ENCODE data around the gene ZBED6. TPM values are rescaled to one million over a fixed set of nuclear protein-coding genes. Genes with fewer than 3 reads are reported as not detected.

ZBED6 gene
- total and polyA plus RNA-seq, 4 donors, result 2.4 to 14.1 (median 3.9) TPM

DNA sequence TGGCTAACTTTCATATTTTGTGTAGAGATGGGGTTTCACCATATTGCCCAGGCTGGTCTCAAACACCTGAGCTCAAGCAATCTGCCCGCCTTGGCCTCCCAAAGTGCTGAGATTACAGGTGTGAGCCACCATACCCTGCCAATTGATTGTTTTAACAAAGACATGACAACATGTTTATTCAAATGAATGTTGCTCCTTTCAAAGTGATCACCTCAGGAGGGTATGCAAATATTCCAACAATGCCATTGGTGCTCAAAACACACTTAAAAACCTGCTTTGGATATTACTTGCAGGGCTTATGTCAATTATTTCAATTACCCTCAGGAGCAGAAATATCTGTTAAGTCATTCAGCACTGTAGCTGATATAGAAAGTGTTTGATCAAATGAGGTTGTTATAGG lies 22.6 kb upstream of the ZBED6 start:
- no peaks in the 10 kb centered on the region for H3K27me3 ChIP-seq (ENCODE audit: control insufficient read depth in 4 of 4, insufficient read depth in 4 of 4, low read length in 3 of 4)
- no peak overlapping the region for H3K9ac ChIP-seq (ENCODE audit: low read depth in 1 of 2, low read length in 2 of 2)
- no peak overlapping the region for H3K4me3 ChIP-seq (ENCODE audit: low read depth in 1 of 3, low read length in 3 of 3)
- H3K27ac ChIP-seq (ENCODE audit: low read depth in 1 of 2, low read length in 2 of 2), result no peak overlapping the region
- peaks cover 0 to 3% (median 0%) of the 10 kb centered on the region in 4 donors for H3K4me1 ChIP-seq (ENCODE audit: control insufficient read depth in 4 of 4, insufficient read depth in 4 of 4, low read length in 3 of 4)
- no peak for DNase-seq (ENCODE audit: low spot score)
- no peaks in the 10 kb centered on the region for H3K9me3 ChIP-seq (ENCODE audit: control insufficient read depth in 4 of 4, low read length in 3 of 4)
- 98% methylated on average over 1 of the region's 1 CpG for WGBS
- TF ChIP-seq YY1 (IDR thresholded peaks at IDR 0.05), result no peak
- TF ChIP-seq, protein P1, sequence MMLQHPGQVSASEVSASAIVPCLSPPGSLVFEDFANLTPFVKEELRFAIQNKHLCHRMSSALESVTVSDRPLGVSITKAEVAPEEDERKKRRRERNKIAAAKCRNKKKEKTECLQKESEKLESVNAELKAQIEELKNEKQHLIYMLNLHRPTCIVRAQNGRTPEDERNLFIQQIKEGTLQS (IDR thresholded peaks at IDR 0.05), result no peak
- no peaks in the 10 kb centered on the region for H3K36me3 ChIP-seq (ENCODE audit: control insufficient read depth in 4 of 4, insufficient read depth in 3 of 4, low read depth in 1 of 4, low read length in 3 of 4)

GRCh38 chr1:203776636-203777035 lies 18.8 kb upstream of the ZBED6 start:
- Histone ChIP-seq H3K9me3 (ENCODE audit: control insufficient read depth in 4 of 4, low read length in 3 of 4) (no peaks in the 10 kb centered on the region), H3K4me1 (ENCODE audit: control insufficient read depth in 4 of 4, insufficient read depth in 4 of 4, low read length in 3 of 4) (no peaks in the 10 kb centered on the region), H3K27me3 (ENCODE audit: control insufficient read depth in 4 of 4, insufficient read depth in 4 of 4, low read length in 3 of 4) (no peaks in the 10 kb centered on the region), H3K36me3 (ENCODE audit: control insufficient read depth in 4 of 4, insufficient read depth in 3 of 4, low read depth in 1 of 4, low read length in 3 of 4) (no peaks in the 10 kb centered on the region), H3K9ac (ENCODE audit: low read depth in 1 of 2, low read length in 2 of 2) (no peak overlapping the region), H3K4me3 (ENCODE audit: low read depth in 1 of 3, low read length in 3 of 3) (no peak overlapping the region), H3K27ac (ENCODE audit: low read depth in 1 of 2, low read length in 2 of 2) (no peak overlapping the region)
- TF ChIP-seq FOXA1 (IDR thresholded peaks at IDR 0.05), result no peak
- TF ChIP-seq MAX (IDR thresholded peaks at IDR 0.05), result no peak
- peak; percentile 70 to 72 for TF ChIP-seq RAD21 (IDR thresholded peaks at IDR 0.05)
- TF ChIP-seq, protein P2, sequence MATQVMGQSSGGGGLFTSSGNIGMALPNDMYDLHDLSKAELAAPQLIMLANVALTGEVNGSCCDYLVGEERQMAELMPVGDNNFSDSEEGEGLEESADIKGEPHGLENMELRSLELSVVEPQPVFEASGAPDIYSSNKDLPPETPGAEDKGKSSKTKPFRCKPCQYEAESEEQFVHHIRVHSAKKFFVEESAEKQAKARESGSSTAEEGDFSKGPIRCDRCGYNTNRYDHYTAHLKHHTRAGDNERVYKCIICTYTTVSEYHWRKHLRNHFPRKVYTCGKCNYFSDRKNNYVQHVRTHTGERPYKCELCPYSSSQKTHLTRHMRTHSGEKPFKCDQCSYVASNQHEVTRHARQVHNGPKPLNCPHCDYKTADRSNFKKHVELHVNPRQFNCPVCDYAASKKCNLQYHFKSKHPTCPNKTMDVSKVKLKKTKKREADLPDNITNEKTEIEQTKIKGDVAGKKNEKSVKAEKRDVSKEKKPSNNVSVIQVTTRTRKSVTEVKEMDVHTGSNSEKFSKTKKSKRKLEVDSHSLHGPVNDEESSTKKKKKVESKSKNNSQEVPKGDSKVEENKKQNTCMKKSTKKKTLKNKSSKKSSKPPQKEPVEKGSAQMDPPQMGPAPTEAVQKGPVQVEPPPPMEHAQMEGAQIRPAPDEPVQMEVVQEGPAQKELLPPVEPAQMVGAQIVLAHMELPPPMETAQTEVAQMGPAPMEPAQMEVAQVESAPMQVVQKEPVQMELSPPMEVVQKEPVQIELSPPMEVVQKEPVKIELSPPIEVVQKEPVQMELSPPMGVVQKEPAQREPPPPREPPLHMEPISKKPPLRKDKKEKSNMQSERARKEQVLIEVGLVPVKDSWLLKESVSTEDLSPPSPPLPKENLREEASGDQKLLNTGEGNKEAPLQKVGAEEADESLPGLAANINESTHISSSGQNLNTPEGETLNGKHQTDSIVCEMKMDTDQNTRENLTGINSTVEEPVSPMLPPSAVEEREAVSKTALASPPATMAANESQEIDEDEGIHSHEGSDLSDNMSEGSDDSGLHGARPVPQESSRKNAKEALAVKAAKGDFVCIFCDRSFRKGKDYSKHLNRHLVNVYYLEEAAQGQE (IDR thresholded peaks at IDR 0.05), result no peak
- TF ChIP-seq, protein P1 (IDR thresholded peaks at IDR 0.05), result no peak
- TF ChIP-seq, protein P3, sequence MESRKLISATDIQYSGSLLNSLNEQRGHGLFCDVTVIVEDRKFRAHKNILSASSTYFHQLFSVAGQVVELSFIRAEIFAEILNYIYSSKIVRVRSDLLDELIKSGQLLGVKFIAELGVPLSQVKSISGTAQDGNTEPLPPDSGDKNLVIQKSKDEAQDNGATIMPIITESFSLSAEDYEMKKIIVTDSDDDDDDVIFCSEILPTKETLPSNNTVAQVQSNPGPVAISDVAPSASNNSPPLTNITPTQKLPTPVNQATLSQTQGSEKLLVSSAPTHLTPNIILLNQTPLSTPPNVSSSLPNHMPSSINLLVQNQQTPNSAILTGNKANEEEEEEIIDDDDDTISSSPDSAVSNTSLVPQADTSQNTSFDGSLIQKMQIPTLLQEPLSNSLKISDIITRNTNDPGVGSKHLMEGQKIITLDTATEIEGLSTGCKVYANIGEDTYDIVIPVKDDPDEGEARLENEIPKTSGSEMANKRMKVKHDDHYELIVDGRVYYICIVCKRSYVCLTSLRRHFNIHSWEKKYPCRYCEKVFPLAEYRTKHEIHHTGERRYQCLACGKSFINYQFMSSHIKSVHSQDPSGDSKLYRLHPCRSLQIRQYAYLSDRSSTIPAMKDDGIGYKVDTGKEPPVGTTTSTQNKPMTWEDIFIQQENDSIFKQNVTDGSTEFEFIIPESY (IDR thresholded peaks at IDR 0.05), result no peak
- TF ChIP-seq, protein P4, sequence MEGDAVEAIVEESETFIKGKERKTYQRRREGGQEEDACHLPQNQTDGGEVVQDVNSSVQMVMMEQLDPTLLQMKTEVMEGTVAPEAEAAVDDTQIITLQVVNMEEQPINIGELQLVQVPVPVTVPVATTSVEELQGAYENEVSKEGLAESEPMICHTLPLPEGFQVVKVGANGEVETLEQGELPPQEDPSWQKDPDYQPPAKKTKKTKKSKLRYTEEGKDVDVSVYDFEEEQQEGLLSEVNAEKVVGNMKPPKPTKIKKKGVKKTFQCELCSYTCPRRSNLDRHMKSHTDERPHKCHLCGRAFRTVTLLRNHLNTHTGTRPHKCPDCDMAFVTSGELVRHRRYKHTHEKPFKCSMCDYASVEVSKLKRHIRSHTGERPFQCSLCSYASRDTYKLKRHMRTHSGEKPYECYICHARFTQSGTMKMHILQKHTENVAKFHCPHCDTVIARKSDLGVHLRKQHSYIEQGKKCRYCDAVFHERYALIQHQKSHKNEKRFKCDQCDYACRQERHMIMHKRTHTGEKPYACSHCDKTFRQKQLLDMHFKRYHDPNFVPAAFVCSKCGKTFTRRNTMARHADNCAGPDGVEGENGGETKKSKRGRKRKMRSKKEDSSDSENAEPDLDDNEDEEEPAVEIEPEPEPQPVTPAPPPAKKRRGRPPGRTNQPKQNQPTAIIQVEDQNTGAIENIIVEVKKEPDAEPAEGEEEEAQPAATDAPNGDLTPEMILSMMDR (IDR thresholded peaks at IDR 0.05; ENCODE audit: low read depth, low read length, missing input control), result peak; percentile 31
- no peak for TF ChIP-seq JUND (IDR thresholded peaks at IDR 0.05)
- TF ChIP-seq FOXA2 (IDR thresholded peaks at IDR 0.05), result no peak
- TF ChIP-seq EGR1 (IDR thresholded peaks at IDR 0.05; ENCODE audit: low read depth in 2 of 2), result no peak
- TF ChIP-seq HNF4A (conservative IDR thresholded peaks at IDR 0.05), result no peak
- TF ChIP-seq TAF1 (conservative IDR thresholded peaks at IDR 0.05), result no peak
- no peak for TF ChIP-seq YY1 (IDR thresholded peaks at IDR 0.05)
- no peak for TF ChIP-seq GABPA (IDR thresholded peaks at IDR 0.05 in 1 of 2, conservative IDR thresholded peaks at IDR 0.05 in 1 of 2)
- TF ChIP-seq SP1 (IDR thresholded peaks at IDR 0.05), result no peak
- no peak for TF ChIP-seq HNF4G (IDR thresholded peaks at IDR 0.05)
- 63% methylated on average over 4 of the region's 4 CpGs for WGBS
- no peak for DNase-seq (ENCODE audit: low spot score)
